GM18505 (cell line): ENCODE measurements around the gene IL22RA1.

ENCODE experiments used
- ATAC-seq: cut with Tn5 transposase; IDR thresholded peaks from one replicate; pipeline ENCODE4 v1.9.1; 2021; ENCODE audit not compliant: unreplicated experiment
- POLR2A ChIP-seq: IDR thresholded peaks from 4 replicates; pipeline ENCODE4 v1.6.1; 2011; ENCODE audit warnings: borderline replicate concordance; ENCODE audit not compliant: insufficient read depth, insufficient read length; ENCODE audit errors: extremely low read depth

Gene IL22RA1

GRCh38 chr1:24110642-24111261 lies 32.2 kb downstream of the IL22RA1 start:
- no peak for ATAC-seq

DNA sequence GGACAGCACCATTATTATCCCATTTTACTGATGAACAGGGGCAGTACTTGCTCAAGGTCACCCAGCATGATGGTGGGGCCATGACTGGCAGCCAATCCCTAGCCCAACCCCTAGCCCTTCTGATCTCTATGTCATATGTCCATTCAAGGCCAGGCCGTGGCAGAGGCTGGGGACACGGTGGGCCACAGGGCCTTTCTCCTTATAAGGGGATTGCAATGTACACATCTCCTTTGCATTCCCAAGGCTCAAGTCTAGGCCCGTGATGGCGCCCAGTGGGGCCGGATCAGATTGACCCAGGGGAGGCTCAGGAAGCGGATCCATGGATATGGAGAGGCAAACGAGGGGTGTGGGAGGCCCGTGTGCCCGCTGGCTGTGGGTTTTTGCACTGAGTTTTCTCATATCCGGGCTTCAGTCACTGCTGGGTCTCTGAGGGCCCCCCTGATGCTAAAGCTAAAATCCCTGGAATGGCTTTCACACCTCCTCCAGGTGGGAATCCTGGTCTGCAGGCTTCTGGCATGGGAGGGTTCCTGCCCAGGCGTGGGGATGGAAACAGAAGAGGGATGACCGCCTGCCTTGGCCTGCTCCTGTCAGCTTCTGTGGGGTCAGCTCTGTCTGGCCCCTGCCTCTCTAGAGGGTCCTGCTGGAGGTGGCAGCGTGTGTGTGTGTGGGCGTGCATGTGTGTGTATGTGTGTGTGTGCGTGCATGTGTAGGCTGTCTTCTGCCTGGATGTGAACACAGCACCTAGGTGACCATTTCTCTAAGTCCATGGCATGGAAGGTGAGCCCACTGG lies 33.1 kb downstream of the IL22RA1 start:
- TF ChIP-seq POLR2A, result no peak
- ATAC-seq, result no peak

More at GRCh38 chr1:24110642-24111261, 32.2 kb downstream of the IL22RA1 start:
- no peak for TF ChIP-seq POLR2A

GRCh38 chr1:24109166-24109483 lies 33.8 kb downstream of the IL22RA1 start:
- no peak for ATAC-seq
- TF ChIP-seq POLR2A, result no peak

- no peak for TF ChIP-seq POLR2A
- ATAC-seq, result no peak
Observed at GRCh38 chr1:24108334-24109165, 34.4 kb downstream of the IL22RA1 start.

GRCh38 chr1:24107462-24108138 lies 35.3 kb downstream of the IL22RA1 start:
- ATAC-seq, result no peak
- no peak for TF ChIP-seq POLR2A

- no peak for ATAC-seq
Observed at GRCh38 chr1:24105368-24106160, 37.4 kb downstream of the IL22RA1 start.

GRCh38 chr1:24104854-24105253 lies 38.1 kb downstream of the IL22RA1 start:
- ATAC-seq, result no peak
- no peak for TF ChIP-seq POLR2A

More at GRCh38 chr1:24105368-24106160, 37.4 kb downstream of the IL22RA1 start:
- no peak for TF ChIP-seq POLR2A

GRCh38 chr1:24103879-24104278 lies 39.1 kb downstream of the IL22RA1 start:
- TF ChIP-seq POLR2A, result no peak
- no peak for ATAC-seq

GRCh38 chr1:24103408-24103807 lies 39.5 kb downstream of the IL22RA1 start:
- ATAC-seq, result no peak
- TF ChIP-seq POLR2A, result no peak

DNA sequence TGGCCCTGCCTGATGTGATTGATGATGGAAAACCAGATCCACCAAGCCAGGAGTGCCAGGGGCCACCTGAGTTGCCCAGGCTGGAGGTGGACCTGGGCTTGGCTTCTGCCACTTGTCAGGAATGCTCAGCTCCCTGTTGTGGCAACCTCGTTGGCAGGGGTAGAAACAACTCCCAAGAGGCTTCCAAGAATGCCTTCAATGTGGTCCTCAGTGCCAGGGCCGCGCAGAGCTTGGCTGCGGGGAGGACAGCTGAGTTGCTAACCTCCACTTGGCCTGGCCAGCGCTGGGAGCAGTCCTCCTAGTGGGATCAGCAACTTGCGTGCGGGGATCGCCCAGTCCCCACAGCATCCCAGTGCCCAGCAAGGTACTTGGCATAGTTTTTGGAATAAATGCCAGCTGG lies 40.0 kb downstream of the IL22RA1 start:
- no peak for TF ChIP-seq POLR2A
- ATAC-seq, result no peak

DNA sequence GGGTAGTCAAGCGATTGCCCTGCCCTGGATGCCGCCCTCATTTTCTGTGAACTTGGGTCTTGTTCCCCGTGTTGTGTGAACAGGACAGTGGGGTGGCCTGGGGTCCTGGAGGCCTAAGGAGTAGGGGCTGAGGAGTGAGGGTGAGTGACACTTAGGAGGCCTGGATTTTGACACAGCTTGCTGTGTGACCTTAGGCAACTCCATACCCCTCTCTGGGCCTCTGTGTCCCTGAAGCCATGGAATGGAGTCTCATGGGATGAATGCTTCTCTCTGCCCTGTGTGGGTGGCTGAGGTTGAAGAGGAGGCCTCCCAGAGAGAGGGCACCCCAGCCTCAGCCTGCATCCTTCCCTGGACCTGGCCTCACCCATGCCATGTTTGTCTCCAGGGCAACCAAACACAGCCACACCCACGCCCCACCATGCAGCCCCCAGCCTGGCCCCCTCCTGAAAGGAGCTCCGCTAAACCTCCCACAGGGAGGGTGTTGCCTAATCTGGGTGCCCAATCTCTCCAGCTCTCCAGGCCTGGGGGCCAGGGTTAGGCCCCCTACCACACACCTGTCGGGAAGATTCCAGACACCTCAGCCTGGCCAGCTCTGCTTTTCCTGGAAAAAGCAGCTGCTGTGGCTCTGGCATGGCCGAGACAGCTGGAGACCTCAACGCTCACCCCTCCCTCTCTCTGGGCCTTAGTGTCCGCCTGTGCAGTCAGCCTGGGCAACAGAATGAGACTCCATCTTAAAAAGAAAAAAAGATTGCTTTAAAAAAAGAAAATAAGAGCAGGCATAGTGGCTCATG lies 40.9 kb downstream of the IL22RA1 start:
- no peak for TF ChIP-seq POLR2A
- no peak for ATAC-seq
